Endodermal cell (in vitro differentiated cells): ENCODE measurements around the gene TNFAIP8L3. TPM values are rescaled to one million over a fixed set of nuclear protein-coding genes. Genes with fewer than 3 reads are reported as not detected.
A peak's percentile ranks its signal among the peaks of the same experiment; 100 is the strongest.

ENCODE experiments used
- DNase-seq: peaks from one replicate; pipeline ENCODE4 v3.0.0-alpha.2; 2017
- H3K27ac ChIP-seq: 2 replicates; pipeline ENCODE4 v1.5.1; 2013; ENCODE audit warnings: mild to moderate bottlenecking, low read depth, low read length, moderate library complexity
- H3K27me3 ChIP-seq: 2 replicates; pipeline ENCODE4 v1.6.1; 2013; ENCODE audit warnings: mild to moderate bottlenecking, low read length, moderate library complexity; ENCODE audit not compliant: insufficient read depth, control insufficient read depth, poor library complexity, severe bottlenecking
- H3K36me3 ChIP-seq: 2 replicates; pipeline ENCODE4 v1.7.0; 2013; ENCODE audit warnings: mild to moderate bottlenecking, low read length, moderate library complexity; ENCODE audit not compliant: control insufficient read depth, insufficient read depth
- H3K4me1 ChIP-seq: one replicate; pipeline ENCODE4 v1.7.0; 2013; ENCODE audit warnings: low read length; ENCODE audit not compliant: control insufficient read depth, insufficient read depth
- H3K4me3 ChIP-seq: 2 replicates; pipeline ENCODE4 v1.5.1; 2013; ENCODE audit warnings: mild to moderate bottlenecking, low read length, moderate library complexity
- H3K9ac ChIP-seq: 2 replicates; pipeline ENCODE4 v1.6.1; 2013; ENCODE audit warnings: mild to moderate bottlenecking, low read length, moderate library complexity; ENCODE audit not compliant: poor library complexity, severe bottlenecking; ENCODE audit errors: extremely low read depth
- H3K9me3 ChIP-seq: 2 replicates; pipeline ENCODE4 v1.6.1; 2013; ENCODE audit warnings: mild to moderate bottlenecking, low read length, moderate library complexity; ENCODE audit not compliant: control insufficient read depth
- H3K27ac Mint-ChIP-seq: 2 replicates; pipeline ENCODE4 v1.8.0; 2020; ENCODE audit warnings: mixed read lengths
- H3K27me3 Mint-ChIP-seq: 2 replicates; pipeline ENCODE4 v1.8.0; 2021; ENCODE audit warnings: mild to moderate bottlenecking, mixed read lengths; ENCODE audit not compliant: insufficient read depth
- H3K36me3 Mint-ChIP-seq: 2 replicates; pipeline ENCODE4 v1.8.0; 2020; ENCODE audit warnings: low read depth, mixed read lengths
- H3K4me1 Mint-ChIP-seq: 2 replicates; pipeline ENCODE4 v1.8.0; 2020; ENCODE audit warnings: mixed read lengths
- H3K4me3 Mint-ChIP-seq: 2 replicates; pipeline ENCODE4 v1.8.0; 2020; ENCODE audit warnings: mild to moderate bottlenecking, moderate library complexity, mixed read lengths
- H3K9me3 Mint-ChIP-seq: 2 replicates; pipeline ENCODE4 v1.8.0; 2020; ENCODE audit warnings: mild to moderate bottlenecking, mixed read lengths
- WGBS, 2 experiments: methylation state at CpG; one replicate each; pipeline versions ENCODE4 v1.1.5 to v1.1.7; 2013; ENCODE audit warnings: missing lambda C conversion rate in 2 of 2, mixed read lengths in 1 of 2; ENCODE audit not compliant: insufficient coverage in 1 of 2, insufficient read length in 1 of 2; 5-methylcytosine and 5-hydroxymethylcytosine counted together
- total RNA-seq, 2 donors: library from RNA; stranded (reverse); fragmentation: NEBNext Ultra II Directional in 1 of 2; extraction: Animal tissue kit (Norgen Biotek cat#: 25700) in 1 of 2; gene quantifications; 2 replicates in 1 of 2; 3 replicates in 1 of 2; pipeline ENCODE4 v1.2.1, GENCODE V29; 2021
- TF ChIP-seq, protein P1 (sequence below): fragments of 200-600 bp; sonication (generic); conservative IDR thresholded peaks from 2 replicates; pipeline ENCODE4 v1.5.0; 2021; ENCODE audit warnings: antibody characterized with exemption, mild to moderate bottlenecking

The TNFAIP8L3 gene
- total RNA-seq, 2 donors from 2014 or later: 0.31 TPM; not detected in 1

- Histone ChIP-seq H3K27ac (no peak overlapping the region), H3K27me3 (peaks cover 17% of the 10 kb centered on the region), H3K36me3 (no peaks in the 10 kb centered on the region), H3K4me3 (no peak overlapping the region), H3K9me3 (no peaks in the 10 kb centered on the region), H3K9ac (no peak overlapping the region), H3K4me1 (no peaks in the 10 kb centered on the region)
- TF ChIP-seq, protein P1, sequence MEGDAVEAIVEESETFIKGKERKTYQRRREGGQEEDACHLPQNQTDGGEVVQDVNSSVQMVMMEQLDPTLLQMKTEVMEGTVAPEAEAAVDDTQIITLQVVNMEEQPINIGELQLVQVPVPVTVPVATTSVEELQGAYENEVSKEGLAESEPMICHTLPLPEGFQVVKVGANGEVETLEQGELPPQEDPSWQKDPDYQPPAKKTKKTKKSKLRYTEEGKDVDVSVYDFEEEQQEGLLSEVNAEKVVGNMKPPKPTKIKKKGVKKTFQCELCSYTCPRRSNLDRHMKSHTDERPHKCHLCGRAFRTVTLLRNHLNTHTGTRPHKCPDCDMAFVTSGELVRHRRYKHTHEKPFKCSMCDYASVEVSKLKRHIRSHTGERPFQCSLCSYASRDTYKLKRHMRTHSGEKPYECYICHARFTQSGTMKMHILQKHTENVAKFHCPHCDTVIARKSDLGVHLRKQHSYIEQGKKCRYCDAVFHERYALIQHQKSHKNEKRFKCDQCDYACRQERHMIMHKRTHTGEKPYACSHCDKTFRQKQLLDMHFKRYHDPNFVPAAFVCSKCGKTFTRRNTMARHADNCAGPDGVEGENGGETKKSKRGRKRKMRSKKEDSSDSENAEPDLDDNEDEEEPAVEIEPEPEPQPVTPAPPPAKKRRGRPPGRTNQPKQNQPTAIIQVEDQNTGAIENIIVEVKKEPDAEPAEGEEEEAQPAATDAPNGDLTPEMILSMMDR: no peak
- H3K4me3 Mint-ChIP-seq: no peak overlapping the region
- no peak overlapping the region for H3K27ac Mint-ChIP-seq
- peaks cover 38% of the 10 kb centered on the region for H3K27me3 Mint-ChIP-seq
- H3K4me1 Mint-ChIP-seq: peaks cover 6% of the 10 kb centered on the region
- WGBS, 2 experiments: 85 to 87% methylated on average over 3 of the region's 3 CpGs
- DNase-seq: no peak
- H3K9me3 Mint-ChIP-seq: no peaks in the 10 kb centered on the region
- no peaks in the 10 kb centered on the region for H3K36me3 Mint-ChIP-seq
Observed at GRCh38 chr15:51104512-51104911, 9.8 kb upstream of the TNFAIP8L3 start.

- Histone ChIP-seq H3K36me3 (no peaks in the 10 kb centered on the region), H3K4me1 (no peaks in the 10 kb centered on the region), H3K9me3 (no peaks in the 10 kb centered on the region), H3K27ac (no peak overlapping the region), H3K9ac (no peak overlapping the region), H3K4me3 (no peak overlapping the region), H3K27me3 (peaks cover 18% of the 10 kb centered on the region)
- 86 to 93% methylated on average over 1 of the region's 1 CpG for WGBS, 2 experiments
- H3K27ac Mint-ChIP-seq: no peak overlapping the region
- DNase-seq: no peak
- TF ChIP-seq, protein P1: no peak
- peaks cover 6% of the 10 kb centered on the region for H3K4me1 Mint-ChIP-seq
- H3K27me3 Mint-ChIP-seq: peaks cover 44% of the 10 kb centered on the region
- no peaks in the 10 kb centered on the region for H3K9me3 Mint-ChIP-seq
- no peak overlapping the region for H3K4me3 Mint-ChIP-seq
- H3K36me3 Mint-ChIP-seq: no peaks in the 10 kb centered on the region
Observed at GRCh38 chr15:51103330-51103729, 8.6 kb upstream of the TNFAIP8L3 start.

DNA sequence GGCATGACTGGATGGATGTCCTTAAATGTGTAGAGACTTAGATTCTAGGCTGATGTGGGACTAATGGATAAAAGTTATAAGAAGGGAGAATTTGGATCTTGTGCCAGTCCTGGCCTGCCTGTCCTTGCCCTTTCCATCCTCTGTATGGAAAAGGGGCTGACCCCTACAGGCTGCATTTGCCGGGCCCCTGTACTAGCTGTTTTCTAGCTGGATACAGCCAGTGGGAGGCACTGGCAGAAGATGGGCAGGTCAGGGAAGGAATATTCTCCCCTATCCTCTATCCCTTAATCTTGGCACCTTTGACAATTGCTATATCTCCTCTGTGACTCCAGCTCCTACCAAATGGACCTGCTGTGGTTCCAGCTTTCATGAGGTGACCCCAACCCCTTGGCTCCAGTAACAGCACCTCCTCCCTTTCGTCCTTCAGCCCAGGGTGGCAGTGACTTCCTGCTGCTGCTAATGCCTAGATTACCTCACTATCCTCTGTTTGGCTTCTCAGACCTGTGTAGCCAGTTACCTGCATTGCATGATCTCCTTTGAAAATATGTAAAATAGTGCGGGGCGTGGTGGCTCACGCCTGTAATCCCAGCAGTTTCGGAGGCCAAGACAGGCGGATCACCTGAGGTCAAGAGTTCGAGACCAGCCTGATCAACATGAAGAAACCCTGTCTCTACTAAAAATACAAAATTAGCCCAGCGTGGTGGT lies 6.2 kb upstream of the TNFAIP8L3 start:
- peak; percentile 66 for DNase-seq
- H3K4me1 ChIP-seq: no peaks in the 10 kb centered on the region
- H3K4me1 Mint-ChIP-seq: peaks cover 5% of the 10 kb centered on the region
- H3K27ac ChIP-seq: no peak overlapping the region
- no peak overlapping the region for H3K4me3 Mint-ChIP-seq
- no peaks in the 10 kb centered on the region for H3K36me3 ChIP-seq
- no peak overlapping the region for H3K27ac Mint-ChIP-seq
- H3K27me3 ChIP-seq: peaks cover 42% of the 10 kb centered on the region
- no peaks in the 10 kb centered on the region for H3K9me3 Mint-ChIP-seq
- TF ChIP-seq, protein P1: peak; percentile 57
- H3K27me3 Mint-ChIP-seq: peaks cover 67% of the 10 kb centered on the region
- H3K9me3 ChIP-seq: no peaks in the 10 kb centered on the region
- H3K4me3 ChIP-seq: no peak overlapping the region
- H3K9ac ChIP-seq: no peak overlapping the region
- no peaks in the 10 kb centered on the region for H3K36me3 Mint-ChIP-seq
- WGBS, 2 experiments: 86 to 90% methylated on average over 7 to 9 of the region's 9 CpGs
